HepG2 (cell line): ENCODE data around the gene PRSS16. TPM values are rescaled to one million over a fixed set of nuclear protein-coding genes. Genes with fewer than 3 reads are reported as not detected.
A peak's percentile ranks its signal among the peaks of the same experiment; 100 is the strongest.

Source experiments
- ATAC-seq: fragments of 200-7000 bp; cut with Tn5 transposase; 3 replicates; pipeline ENCODE4 v1.9.1; 2020; ENCODE audit warnings: mild to moderate bottlenecking, moderate library complexity
- BruUV-seq: library from RNA; stranded (reverse); fragments of 400-500 nt; replicated peaks from 2 replicates; lab custom pipeline; 2021; lab: Mats Ljungman, UMichigan
- CTCF ChIA-PET: fragments of 300-600 bp; formaldehyde crosslinking; extraction: SDS; loops from one replicate; lab custom pipeline; 2021; ENCODE audit warnings: low total read pairs, inconsistent platforms, low intra/inter-chr PET ratio; lab: Yijun Ruan, JAX
- POLR2A ChIA-PET: fragments of 350-600 bp; sonication (Branson Sonifier 250); formaldehyde crosslinking; loops from one replicate; lab custom pipeline; 2020; ENCODE audit warnings: antibody characterized with exemption, inconsistent platforms; lab: Yijun Ruan, JAX
- DNase-seq: peaks from one replicate; pipeline ENCODE4 v3.0.0-alpha.2; 2015; ENCODE audit warnings: low spot score
- FAIRE-seq: peaks from 3 replicates; lab custom pipeline; 2011; peaks lifted over from hg19 to GRCh38; lab: Jason Lieb, UNC
- H2AFZ ChIP-seq: one replicate; pipeline ENCODE4 v1.6.1; 2011; ENCODE audit warnings: low read length, inconsistent platforms
- H3K27ac ChIP-seq: fragments of 300-600 bp; 3 replicates; pipeline ENCODE4 v1.8.0; 2011; ENCODE audit warnings: mixed run types, mild to moderate bottlenecking, mixed read lengths, low read length, inconsistent platforms; ENCODE audit not compliant: insufficient read depth; ENCODE audit errors: extremely low read length
- H3K27me3 ChIP-seq, 2 experiments: fragments of 200-600 bp in 1 of 2; 2 replicates in 1 of 2; 3 replicates in 1 of 2; pipeline versions ENCODE4 v1.6.0 to v1.8.0; 2011; ENCODE audit warnings: low read length in 2 of 2, mild to moderate bottlenecking in 2 of 2, moderate library complexity in 2 of 2, inconsistent platforms in 1 of 2; ENCODE audit not compliant: insufficient read depth in 2 of 2, control insufficient read depth in 1 of 2
- H3K36me3 ChIP-seq, 2 experiments: fragments of 200-600 bp in 1 of 2; replicated peaks in 1 of 2; 2 replicates in 1 of 2; 3 replicates in 1 of 2; pipeline versions ENCODE4 v1.5.1 to v1.8.0; 2011; ENCODE audit warnings: low read length in 2 of 2, inconsistent platforms in 1 of 2; ENCODE audit not compliant: insufficient read depth in 2 of 2, control insufficient read depth in 1 of 2
- H3K4me1 ChIP-seq: 2 replicates; pipeline ENCODE4 v1.5.1; 2012; ENCODE audit warnings: low read length, inconsistent platforms; ENCODE audit not compliant: insufficient read depth
- H3K4me2 ChIP-seq: 2 replicates; pipeline ENCODE4 v1.6.0; 2011; ENCODE audit warnings: low read depth, low read length, inconsistent platforms
- H3K4me3 ChIP-seq, 3 experiments: fragments of 200-600 bp in 1 of 3; sonication (generic), shearing (Covaris generic) in 1 of 3; replicated peaks in 1 of 3; 2 replicates each; pipeline ENCODE4 v1.5.1; 2011 to 2016; ENCODE audit warnings: low read length in 3 of 3, inconsistent platforms in 2 of 3, low read depth in 2 of 3, mild to moderate bottlenecking in 2 of 3, control low read depth in 1 of 3, mixed read lengths in 1 of 3; ENCODE audit not compliant: insufficient read depth in 1 of 3
- H3K79me2 ChIP-seq: one replicate; pipeline ENCODE4 v1.6.1; 2011; ENCODE audit warnings: low read length, inconsistent platforms; ENCODE audit not compliant: insufficient read depth
- H3K9ac ChIP-seq: 2 replicates; pipeline ENCODE4 v1.6.0; 2011; ENCODE audit warnings: mild to moderate bottlenecking, low read depth, low read length, inconsistent platforms; ENCODE audit not compliant: insufficient read depth
- H3K9me3 ChIP-seq: 2 replicates; pipeline ENCODE4 v1.5.1; 2012; ENCODE audit warnings: mild to moderate bottlenecking, low read length
- H4K20me1 ChIP-seq: 2 replicates; pipeline ENCODE4 v1.6.0; 2011; ENCODE audit warnings: inconsistent platforms, mild to moderate bottlenecking, low read length, moderate library complexity; ENCODE audit not compliant: insufficient read depth
- MAFK ChIP-seq, 2 experiments: IDR thresholded peaks in 1 of 2; conservative IDR thresholded peaks in 1 of 2; 2 replicates each; pipeline ENCODE4 v1.6.1; 2011; ENCODE audit warnings: improper control_type of control experiment in 2 of 2, low read length in 2 of 2
- MBD4 ChIP-seq: IDR thresholded peaks from 2 replicates; pipeline ENCODE4 v1.6.1; 2012; ENCODE audit warnings: low read length, inconsistent platforms, borderline replicate concordance
- PCBP1 ChIP-seq: fragments of 200-400 bp; formaldehyde crosslinking; IDR thresholded peaks from 2 replicates; pipeline ENCODE4 v1.6.1; 2017; ENCODE audit warnings: mild to moderate bottlenecking, low read depth, low read length, borderline replicate concordance
- SMC3 ChIP-seq: IDR thresholded peaks from 2 replicates; pipeline ENCODE4 v1.6.1; 2011; ENCODE audit warnings: low read length, improper control_type of control experiment
- SRSF9 ChIP-seq: fragments of 200-400 bp; formaldehyde crosslinking; IDR thresholded peaks from 2 replicates; pipeline ENCODE4 v1.6.1; 2018; ENCODE audit warnings: borderline replicate concordance, mild to moderate bottlenecking, low read depth, low read length; ENCODE audit not compliant: insufficient read depth, poor library complexity, severe bottlenecking
- ZBTB46 ChIP-seq: sonication (generic); formaldehyde crosslinking; IDR thresholded peaks from 2 replicates; pipeline ENCODE4 v1.4.0; 2020; ENCODE audit warnings: mild to moderate bottlenecking, missing genetic modification reagents, borderline replicate concordance
- ZNF207 ChIP-seq: fragments of 450-650 bp; IDR thresholded peaks from 2 replicates; pipeline ENCODE4 v1.6.1; 2016; ENCODE audit warnings: antibody characterized with exemption, borderline replicate concordance
- ZNF225 ChIP-seq: sonication (generic); formaldehyde crosslinking; IDR thresholded peaks from 2 replicates; pipeline ENCODE4 v1.4.0; 2020; ENCODE audit warnings: mild to moderate bottlenecking, missing genetic modification reagents
- ZNF616 ChIP-seq: sonication (generic); formaldehyde crosslinking; IDR thresholded peaks from 2 replicates; pipeline ENCODE4 v1.5.0; 2020; ENCODE audit warnings: low read depth, mild to moderate bottlenecking, missing genetic modification reagents
- WGBS: methylation state at CpG from one replicate; pipeline ENCODE4 v1.1.6; 2017; ENCODE audit warnings: low lambda C conversion rate; 5-methylcytosine and 5-hydroxymethylcytosine counted together
- in situ Hi-C: cut with HindIII; loops from 2 replicates; pipeline ENCODE4 v1.10.0; 2017; ENCODE audit warnings: low pct_unique_long_range_greater_than_20kb; ENCODE audit not compliant: extremely low pct_ligation_motif_present
- intact Hi-C: fragments of 100-400 bp; cut with micrococcal nuclease; formaldehyde crosslinking; loops from one replicate; pipeline ENCODE4 v1.10.0; 2022; ENCODE audit not compliant: unreplicated experiment
- polyA plus RNA-seq, 8 experiments: library from polyadenylated mRNA; depleted of rRNA in 3 of 8; stranded (reverse) in 7 of 8; unstranded in 1 of 8; fragments of >200 nt; fragmentation: Illumina TruSeq in 4 of 8; extraction: Trizol in 4 of 8; gene quantifications; 2 replicates each; pipeline versions ENCODE4 v1.2.1 to v1.2.3, GENCODE V29; 2011 to 2016; ENCODE audit warnings: low read depth in 4 of 8, missing spikeins in 1 of 8, mixed read lengths in 1 of 8; ENCODE audit not compliant: insufficient read depth in 1 of 8
- total RNA-seq, 5 experiments: library from RNA; depleted of rRNA; stranded (reverse); fragments of >200 nt; fragmentation: Illumina TruSeq; extraction: Trizol; gene quantifications; 2 replicates each; pipeline ENCODE4 v1.2.3, GENCODE V29; 2016; ENCODE audit warnings: low read depth in 1 of 5
- TF ChIP-seq, protein P1 (sequence below): sonication (generic); formaldehyde crosslinking; IDR thresholded peaks from 2 replicates; pipeline ENCODE4 v1.5.1; 2020; ENCODE audit warnings: mild to moderate bottlenecking, moderate library complexity, missing genetic modification reagents
- TF ChIP-seq, protein P2 (sequence below): sonication (generic); formaldehyde crosslinking; IDR thresholded peaks from 2 replicates; pipeline ENCODE4 v1.4.0; 2020; ENCODE audit warnings: missing genetic modification reagents
- TF ChIP-seq, protein P3 (sequence below): fragments of 450-650 bp; IDR thresholded peaks from 2 replicates; pipeline ENCODE4 v1.6.1; 2017

Gene PRSS16
- total and polyA plus RNA-seq, 2 of the 13 experiments (the other 11 are each of a cell fraction or from before 2014, with no cell fraction given): not detected

DNA sequence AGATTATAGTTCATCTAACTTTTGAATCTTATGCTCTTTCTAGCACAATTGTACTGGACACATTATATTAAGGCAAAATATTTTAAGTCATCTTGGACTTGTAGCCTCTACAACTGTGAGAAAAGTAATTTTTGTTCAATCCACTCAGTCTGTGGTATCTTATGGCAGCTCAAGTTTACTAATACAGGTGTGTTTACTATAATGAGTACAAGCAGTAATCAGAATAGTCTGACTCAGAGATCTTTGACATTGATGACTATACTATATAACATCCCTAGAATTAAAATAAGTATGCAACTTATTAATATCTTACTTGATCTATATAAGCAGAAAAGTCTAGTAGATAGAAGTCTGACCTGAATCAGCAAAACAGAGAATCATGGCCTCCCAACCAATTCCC lies 40.7 kb upstream of the PRSS16 start:
- no peak overlapping the region for H2AFZ ChIP-seq
- ChIA-PET CTCF (no interaction called here), POLR2A (no interaction called here)
- no peaks in the 10 kb centered on the region for H4K20me1 ChIP-seq
- no peak overlapping the region for H3K4me3 ChIP-seq
- FAIRE-seq (no peak), DNase-seq (no peak), ATAC-seq (no peak)
- H3K9ac ChIP-seq: no peak overlapping the region
- H3K9me3 ChIP-seq: no peaks in the 10 kb centered on the region
- H3K4me2 ChIP-seq: no peak overlapping the region
- H3K79me2 ChIP-seq: no peaks in the 10 kb centered on the region
- intact Hi-C loops (no loop called here), in situ Hi-C loops (no loop called here)
- BruUV-seq: no TSS peak
- H3K27me3 ChIP-seq: peaks cover 0 to 11% of the 10 kb centered on the region in 2 experiments; a peak in 2 of 5 replicates
- no peaks in the 10 kb centered on the region for H3K36me3 ChIP-seq
- no peaks in the 10 kb centered on the region for H3K4me1 ChIP-seq
- H3K27ac ChIP-seq: no peak overlapping the region
- TF ChIP-seq SRSF9: no peak
- peak in 1 of 2 experiments; percentile 20; a peak in 1 of 4 replicates for TF ChIP-seq MAFK (conservative IDR thresholded peaks at IDR 0.05 in 1 of 2, IDR thresholded peaks at IDR 0.05 in 1 of 2; ENCODE audit: low read length in 2 of 2)
- TF ChIP-seq, all 625 proteins: peak for 1

DNA sequence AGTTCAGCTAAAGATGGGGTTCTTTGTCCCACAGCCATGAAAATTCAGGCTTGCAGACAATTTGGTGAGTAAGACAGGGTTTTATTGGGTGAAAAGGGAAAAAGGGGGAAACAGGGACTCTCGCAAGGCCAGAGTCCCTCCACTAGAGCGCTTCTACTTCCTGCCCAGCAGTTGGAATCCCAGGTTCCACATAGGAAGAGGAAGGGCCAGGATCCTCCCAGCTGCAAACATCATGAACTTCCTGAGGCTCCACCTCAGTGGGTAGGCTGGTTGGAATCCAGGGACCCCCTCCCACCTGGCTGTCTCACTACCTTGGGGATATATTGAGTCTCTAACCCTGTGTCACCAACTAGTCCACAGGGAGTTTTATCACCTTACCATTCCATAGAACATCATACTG lies 39.5 kb upstream of the PRSS16 start:
- DNase-seq (no peak), ATAC-seq (no peak), FAIRE-seq (no peak)
- POLR2A ChIA-PET: no interaction called here
- CTCF ChIA-PET: no interaction called here
- Histone ChIP-seq H3K27me3 (peaks cover 0 to 11% of the 10 kb centered on the region in 2 experiments; a peak in 2 of 5 replicates), H3K4me1 (no peaks in the 10 kb centered on the region), H3K4me2 (no peak overlapping the region), H3K27ac (no peak overlapping the region), H4K20me1 (no peaks in the 10 kb centered on the region), H3K9ac (no peak overlapping the region), H2AFZ (no peak overlapping the region), H3K9me3 (no peaks in the 10 kb centered on the region), H3K4me3 (no peak overlapping the region), H3K36me3 (no peaks in the 10 kb centered on the region), H3K79me2 (no peaks in the 10 kb centered on the region)
- in situ Hi-C loops (no loop called here), intact Hi-C loops (no loop called here)
- no TSS peak for BruUV-seq
- WGBS: 29% methylated on average over 2 of the region's 2 CpGs
- TF ChIP-seq MBD4 (no peak), PCBP1 (no peak), ZBTB46 (CRISPR knock-in tag) (no peak), ZNF207 (no peak), ZNF616 (CRISPR knock-in tag) (no peak), SMC3 (no peak), ZNF225 (no peak)
- TF ChIP-seq, protein P1, sequence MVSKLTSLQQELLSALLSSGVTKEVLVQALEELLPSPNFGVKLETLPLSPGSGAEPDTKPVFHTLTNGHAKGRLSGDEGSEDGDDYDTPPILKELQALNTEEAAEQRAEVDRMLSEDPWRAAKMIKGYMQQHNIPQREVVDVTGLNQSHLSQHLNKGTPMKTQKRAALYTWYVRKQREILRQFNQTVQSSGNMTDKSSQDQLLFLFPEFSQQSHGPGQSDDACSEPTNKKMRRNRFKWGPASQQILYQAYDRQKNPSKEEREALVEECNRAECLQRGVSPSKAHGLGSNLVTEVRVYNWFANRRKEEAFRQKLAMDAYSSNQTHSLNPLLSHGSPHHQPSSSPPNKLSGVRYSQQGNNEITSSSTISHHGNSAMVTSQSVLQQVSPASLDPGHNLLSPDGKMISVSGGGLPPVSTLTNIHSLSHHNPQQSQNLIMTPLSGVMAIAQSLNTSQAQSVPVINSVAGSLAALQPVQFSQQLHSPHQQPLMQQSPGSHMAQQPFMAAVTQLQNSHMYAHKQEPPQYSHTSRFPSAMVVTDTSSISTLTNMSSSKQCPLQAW: no peak
- TF ChIP-seq, protein P2, sequence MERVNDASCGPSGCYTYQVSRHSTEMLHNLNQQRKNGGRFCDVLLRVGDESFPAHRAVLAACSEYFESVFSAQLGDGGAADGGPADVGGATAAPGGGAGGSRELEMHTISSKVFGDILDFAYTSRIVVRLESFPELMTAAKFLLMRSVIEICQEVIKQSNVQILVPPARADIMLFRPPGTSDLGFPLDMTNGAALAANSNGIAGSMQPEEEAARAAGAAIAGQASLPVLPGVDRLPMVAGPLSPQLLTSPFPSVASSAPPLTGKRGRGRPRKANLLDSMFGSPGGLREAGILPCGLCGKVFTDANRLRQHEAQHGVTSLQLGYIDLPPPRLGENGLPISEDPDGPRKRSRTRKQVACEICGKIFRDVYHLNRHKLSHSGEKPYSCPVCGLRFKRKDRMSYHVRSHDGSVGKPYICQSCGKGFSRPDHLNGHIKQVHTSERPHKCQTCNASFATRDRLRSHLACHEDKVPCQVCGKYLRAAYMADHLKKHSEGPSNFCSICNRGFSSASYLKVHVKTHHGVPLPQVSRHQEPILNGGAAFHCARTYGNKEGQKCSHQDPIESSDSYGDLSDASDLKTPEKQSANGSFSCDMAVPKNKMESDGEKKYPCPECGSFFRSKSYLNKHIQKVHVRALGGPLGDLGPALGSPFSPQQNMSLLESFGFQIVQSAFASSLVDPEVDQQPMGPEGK: no peak
- TF ChIP-seq, protein P3, sequence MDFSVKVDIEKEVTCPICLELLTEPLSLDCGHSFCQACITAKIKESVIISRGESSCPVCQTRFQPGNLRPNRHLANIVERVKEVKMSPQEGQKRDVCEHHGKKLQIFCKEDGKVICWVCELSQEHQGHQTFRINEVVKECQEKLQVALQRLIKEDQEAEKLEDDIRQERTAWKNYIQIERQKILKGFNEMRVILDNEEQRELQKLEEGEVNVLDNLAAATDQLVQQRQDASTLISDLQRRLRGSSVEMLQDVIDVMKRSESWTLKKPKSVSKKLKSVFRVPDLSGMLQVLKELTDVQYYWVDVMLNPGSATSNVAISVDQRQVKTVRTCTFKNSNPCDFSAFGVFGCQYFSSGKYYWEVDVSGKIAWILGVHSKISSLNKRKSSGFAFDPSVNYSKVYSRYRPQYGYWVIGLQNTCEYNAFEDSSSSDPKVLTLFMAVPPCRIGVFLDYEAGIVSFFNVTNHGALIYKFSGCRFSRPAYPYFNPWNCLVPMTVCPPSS: no peak
